MM.1S (cell line): ENCODE data around the gene PXMP2.

Experiments
- DNase-seq: peaks from one replicate; pipeline ENCODE4 v3.0.0-alpha.2; 2015
- H2AFZ ChIP-seq: fragments of 300-600 bp; sonication (generic); 2 replicates; pipeline ENCODE4 v1.6.0; 2016; ENCODE audit warnings: antibody characterized with exemption, low read length
- H3F3A ChIP-seq: fragments of 300-600 bp; sonication (generic); 2 replicates; pipeline ENCODE4 v1.6.1; 2016; ENCODE audit warnings: mild to moderate bottlenecking, antibody characterized with exemption, low read length, moderate library complexity, mixed read lengths; ENCODE audit not compliant: insufficient read depth
- H3K27ac ChIP-seq: fragments of 300-600 bp; sonication (generic); 2 replicates; pipeline ENCODE4 v1.5.1; 2016; ENCODE audit warnings: mild to moderate bottlenecking, low read length
- H3K27me3 ChIP-seq: fragments of 300-600 bp; sonication (generic); replicated peaks from 2 replicates; pipeline ENCODE4 v1.6.0; 2016; ENCODE audit warnings: low read length; ENCODE audit not compliant: insufficient read depth
- H3K36me3 ChIP-seq: fragments of 300-600 bp; sonication (generic); replicated peaks from 2 replicates; pipeline ENCODE4 v1.6.1; 2016; ENCODE audit warnings: mild to moderate bottlenecking, low read length, mixed read lengths; ENCODE audit not compliant: insufficient read depth
- H3K4me1 ChIP-seq: fragments of 300-600 bp; sonication (generic); 2 replicates; pipeline ENCODE4 v1.6.1; 2016; ENCODE audit warnings: low read length, mixed read lengths
- H3K4me2 ChIP-seq: fragments of 300-600 bp; sonication (generic); 2 replicates; pipeline ENCODE4 v1.6.0; 2016; ENCODE audit warnings: low read depth, low read length
- H3K4me3 ChIP-seq: fragments of 300-600 bp; sonication (generic); 2 replicates; pipeline ENCODE4 v1.5.1; 2016; ENCODE audit warnings: low read length, mixed read lengths
- H3K79me2 ChIP-seq: fragments of 300-600 bp; sonication (generic); 2 replicates; pipeline ENCODE4 v1.6.1; 2016; ENCODE audit warnings: mixed run types, low read length, mixed read lengths
- H3K9ac ChIP-seq: fragments of 300-600 bp; sonication (generic); 2 replicates; pipeline ENCODE4 v1.6.1; 2016; ENCODE audit warnings: low read length, mixed read lengths
- H3K9me2 ChIP-seq: fragments of 300-600 bp; sonication (generic); replicated peaks from 2 replicates; pipeline ENCODE4 v1.6.1; 2016; ENCODE audit warnings: mild to moderate bottlenecking, low read length, mixed read lengths; ENCODE audit not compliant: insufficient read depth
- H3K9me3 ChIP-seq: fragments of 300-600 bp; sonication (generic); replicated peaks from 2 replicates; pipeline ENCODE4 v1.6.1; 2016; ENCODE audit warnings: mild to moderate bottlenecking, low read length, mixed read lengths; ENCODE audit not compliant: insufficient read depth
- H4K20me1 ChIP-seq: fragments of 300-600 bp; sonication (generic); 2 replicates; pipeline ENCODE4 v1.6.1; 2016; ENCODE audit warnings: mild to moderate bottlenecking, low read length, moderate library complexity, mixed read lengths; ENCODE audit not compliant: insufficient read depth
- CTCF ChIP-seq: fragments of 300-600 bp; sonication (generic); IDR thresholded peaks from 2 replicates; pipeline ENCODE4 v1.5.1; 2016; ENCODE audit warnings: antibody characterized with exemption, low read length, mixed read lengths
- EZH2 ChIP-seq: fragments of 300-600 bp; sonication (generic); optimal IDR thresholded peaks from 2 replicates; pipeline ENCODE3; 2017; ENCODE audit warnings: low read depth, mild to moderate bottlenecking, antibody characterized with exemption, low read length, mixed read lengths
- EZH2phosphoT487 ChIP-seq: fragments of 300-600 bp; sonication (generic); IDR thresholded peaks from 2 replicates; pipeline ENCODE4 v1.6.1; 2018; ENCODE audit warnings: antibody characterized with exemption, low read length

Gene PXMP2

GRCh38 chr12:132739600-132740312, 52.4 kb downstream of the PXMP2 start:
- no peak overlapping the region for H3K4me2 ChIP-seq
- H3K79me2 ChIP-seq, result peaks cover 5% of the 10 kb centered on the region
- no peak overlapping the region for H3K4me3 ChIP-seq
- H3K9ac ChIP-seq, result no peak overlapping the region
- H3K4me1 ChIP-seq, result no peaks in the 10 kb centered on the region
- DNase-seq, result no peak
- no peak overlapping the region for H2AFZ ChIP-seq
- H3K9me2 ChIP-seq, result no peaks in the 10 kb centered on the region
- no peaks in the 10 kb centered on the region for H4K20me1 ChIP-seq
- no peak for TF ChIP-seq EZH2phosphoT487
- no peak for TF ChIP-seq EZH2
- TF ChIP-seq CTCF, result no peak
- H3F3A ChIP-seq, result no peaks in the 10 kb centered on the region
- H3K27me3 ChIP-seq, result no peaks in the 10 kb centered on the region
- H3K27ac ChIP-seq, result no peak overlapping the region
- H3K9me3 ChIP-seq, result no peaks in the 10 kb centered on the region
- no peaks in the 10 kb centered on the region for H3K36me3 ChIP-seq

- no peak overlapping the region for H3K9ac ChIP-seq
- no peaks in the 10 kb centered on the region for H3K9me3 ChIP-seq
- TF ChIP-seq CTCF (no peak), EZH2phosphoT487 (no peak), EZH2 (no peak)
- H3K9me2 ChIP-seq, result no peaks in the 10 kb centered on the region
- DNase-seq, result no peak
- no peaks in the 10 kb centered on the region for H3K36me3 ChIP-seq
- H3K4me3 ChIP-seq, result no peak overlapping the region
- no peaks in the 10 kb centered on the region for H4K20me1 ChIP-seq
- no peak overlapping the region for H2AFZ ChIP-seq
- H3K79me2 ChIP-seq, result peaks cover 5% of the 10 kb centered on the region
- H3K27ac ChIP-seq, result no peak overlapping the region
- no peak overlapping the region for H3K4me2 ChIP-seq
- no peaks in the 10 kb centered on the region for H3K4me1 ChIP-seq
- no peaks in the 10 kb centered on the region for H3F3A ChIP-seq
- no peaks in the 10 kb centered on the region for H3K27me3 ChIP-seq
Observed at GRCh38 chr12:132740313-132740646, 52.9 kb downstream of the PXMP2 start.

GRCh38 chr12:132740652-132741051, 53.3 kb downstream of the PXMP2 start:
- no peak for DNase-seq
- Histone ChIP-seq H3K4me2 (no peak overlapping the region), H3K79me2 (peaks cover 5% of the 10 kb centered on the region), H3K9me3 (no peaks in the 10 kb centered on the region), H3K4me3 (no peak overlapping the region), H3K36me3 (no peaks in the 10 kb centered on the region), H2AFZ (no peak overlapping the region), H3F3A (no peaks in the 10 kb centered on the region), H4K20me1 (no peaks in the 10 kb centered on the region), H3K27ac (no peak overlapping the region), H3K27me3 (no peaks in the 10 kb centered on the region), H3K9me2 (no peaks in the 10 kb centered on the region), H3K9ac (no peak overlapping the region), H3K4me1 (no peaks in the 10 kb centered on the region)
- TF ChIP-seq CTCF, result no peak
